ENCODE data around the gene AQP4.

AQP4 gene

GRCh38 chr18:26901020-26901419, 35.5 kb upstream of the AQP4 start:
- CTCF ChIA-PET = no interaction called here

GRCh38 chr18:26894426-26894825, 28.9 kb upstream of the AQP4 start:
- ChIA-PET CTCF (no interaction called here), POLR2A (no interaction called here)
- Histone ChIP-seq H3K4me1 (ENCODE audit: control insufficient read depth, insufficient read depth, low read length) (no peaks in the 10 kb centered on the region), H3K4me3 (ENCODE audit: low read depth, low read length) (no peak overlapping the region), H3K9me3 (ENCODE audit: control insufficient read depth, insufficient read depth, low read depth, low read length) (no peaks in the 10 kb centered on the region), H3K27ac (ENCODE audit: extremely low read depth, low read depth, low read length) (no peak overlapping the region), H3K36me3 (ENCODE audit: control insufficient read depth in 2 of 2, insufficient read depth in 1 of 2, low read length in 2 of 2) (no peaks in the 10 kb centered on the region)
- TF ChIP-seq GLIS2 (tag by site-specific recombination; IDR thresholded peaks at IDR 0.05) (no peak), ZSCAN30 (tag by site-specific recombination; IDR thresholded peaks at IDR 0.05) (no peak), EGR2 (tag by site-specific recombination; IDR thresholded peaks at IDR 0.05; ENCODE audit: low read depth) (no peak), OSR2 (tag by site-specific recombination; IDR thresholded peaks at IDR 0.05) (no peak), ZBTB49 (tag by site-specific recombination; IDR thresholded peaks at IDR 0.05; ENCODE audit: low read depth) (no peak), GLI4 (tag by site-specific recombination; IDR thresholded peaks at IDR 0.05) (no peak), ZNF10 (tag by site-specific recombination; IDR thresholded peaks at IDR 0.05) (no peak)

More at GRCh38 chr18:26901020-26901419, 35.5 kb upstream of the AQP4 start:
- no peak for TF ChIP-seq ZNF555 (tag by site-specific recombination; conservative IDR thresholded peaks at IDR 0.05)
- no peak for TF ChIP-seq PRDM6 (tag by site-specific recombination; IDR thresholded peaks at IDR 0.05)
- no peak for TF ChIP-seq ZNF324 (tag by site-specific recombination; IDR thresholded peaks at IDR 0.05)
- TF ChIP-seq ZNF544 (tag by site-specific recombination; IDR thresholded peaks at IDR 0.05) = no peak
- no peak for TF ChIP-seq ZNF514 (tag by site-specific recombination; IDR thresholded peaks at IDR 0.05)
- TF ChIP-seq ZEB2 (tag by site-specific recombination; IDR thresholded peaks at IDR 0.05) = no peak
- TF ChIP-seq ZNF292 (tag by site-specific recombination; IDR thresholded peaks at IDR 0.05; ENCODE audit: borderline replicate concordance, low read depth) = no peak
- no peak for TF ChIP-seq ZBTB11 (tag by site-specific recombination; conservative IDR thresholded peaks at IDR 0.05; ENCODE audit: low read depth)
- no peak for TF ChIP-seq BCL11A (tag by site-specific recombination; IDR thresholded peaks at IDR 0.05; ENCODE audit: low read depth)
- no peak for TF ChIP-seq ZNF112 (tag by site-specific recombination; IDR thresholded peaks at IDR 0.05)
- TF ChIP-seq GLI4 (tag by site-specific recombination; IDR thresholded peaks at IDR 0.05) = no peak
- no peak for TF ChIP-seq ZNF146 (tag by site-specific recombination; IDR thresholded peaks at IDR 0.05)
- TF ChIP-seq ZBTB26 (tag by site-specific recombination; optimal IDR thresholded peaks at IDR 0.05) = no peak
- no peak for TF ChIP-seq ZNF416 (tag by site-specific recombination; IDR thresholded peaks at IDR 0.05)
- TF ChIP-seq ZSCAN30 (tag by site-specific recombination; IDR thresholded peaks at IDR 0.05) = no peak
- no peaks in the 10 kb centered on the region for H3K36me3 ChIP-seq (ENCODE audit: control insufficient read depth in 2 of 2, insufficient read depth in 1 of 2, low read length in 2 of 2)
- no peak overlapping the region for H3K4me3 ChIP-seq (ENCODE audit: low read depth, low read length)
- no peaks in the 10 kb centered on the region for H3K4me1 ChIP-seq (ENCODE audit: control insufficient read depth, insufficient read depth, low read length)
- POLR2A ChIA-PET = no interaction called here
- no peak overlapping the region for H3K27ac ChIP-seq (ENCODE audit: extremely low read depth, low read depth, low read length)
- no peaks in the 10 kb centered on the region for H3K9me3 ChIP-seq (ENCODE audit: control insufficient read depth, insufficient read depth, low read depth, low read length)
